ENCODE data around the gene LY9.

Gene LY9

DNA sequence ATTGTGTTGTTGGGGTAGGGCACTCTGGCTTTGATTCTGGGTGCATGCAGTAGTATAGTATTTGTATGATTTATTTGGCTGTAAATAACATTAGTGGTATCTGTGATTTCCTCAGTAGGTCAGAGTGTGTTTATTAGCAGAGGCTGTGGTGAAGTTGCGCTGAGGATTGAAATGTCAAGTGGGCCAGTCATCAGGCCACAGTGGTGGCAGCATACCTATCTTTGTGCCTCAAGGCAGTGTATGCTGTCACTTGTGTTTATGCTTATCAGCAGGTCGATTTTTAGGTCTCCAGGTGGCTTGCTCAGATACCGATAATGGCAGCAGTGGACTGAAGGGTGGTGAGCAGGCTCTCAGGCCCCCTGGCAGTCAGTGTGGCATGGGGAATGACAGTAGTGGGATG is 11.3 kb downstream of the LY9 start:
- DNase-seq (ENCODE audit: low spot score): no peak
- Histone ChIP-seq H3K4me3 (ENCODE audit: severe bottlenecking) (no peak overlapping the region), H3K36me3 (ENCODE audit: low read depth) (no peaks in the 10 kb centered on the region), H3K4me1 (ENCODE audit: insufficient read depth, poor library complexity, severe bottlenecking) (no peaks in the 10 kb centered on the region), H3K27ac (ENCODE audit: poor library complexity, severe bottlenecking) (no peak overlapping the region), H3K9me3 (ENCODE audit: severe bottlenecking) (no peaks in the 10 kb centered on the region), H3K27me3 (ENCODE audit: insufficient read depth, poor library complexity, severe bottlenecking) (no peaks in the 10 kb centered on the region)
- no peak for ATAC-seq (ENCODE audit: low read depth)
- TF ChIP-seq, protein P1, sequence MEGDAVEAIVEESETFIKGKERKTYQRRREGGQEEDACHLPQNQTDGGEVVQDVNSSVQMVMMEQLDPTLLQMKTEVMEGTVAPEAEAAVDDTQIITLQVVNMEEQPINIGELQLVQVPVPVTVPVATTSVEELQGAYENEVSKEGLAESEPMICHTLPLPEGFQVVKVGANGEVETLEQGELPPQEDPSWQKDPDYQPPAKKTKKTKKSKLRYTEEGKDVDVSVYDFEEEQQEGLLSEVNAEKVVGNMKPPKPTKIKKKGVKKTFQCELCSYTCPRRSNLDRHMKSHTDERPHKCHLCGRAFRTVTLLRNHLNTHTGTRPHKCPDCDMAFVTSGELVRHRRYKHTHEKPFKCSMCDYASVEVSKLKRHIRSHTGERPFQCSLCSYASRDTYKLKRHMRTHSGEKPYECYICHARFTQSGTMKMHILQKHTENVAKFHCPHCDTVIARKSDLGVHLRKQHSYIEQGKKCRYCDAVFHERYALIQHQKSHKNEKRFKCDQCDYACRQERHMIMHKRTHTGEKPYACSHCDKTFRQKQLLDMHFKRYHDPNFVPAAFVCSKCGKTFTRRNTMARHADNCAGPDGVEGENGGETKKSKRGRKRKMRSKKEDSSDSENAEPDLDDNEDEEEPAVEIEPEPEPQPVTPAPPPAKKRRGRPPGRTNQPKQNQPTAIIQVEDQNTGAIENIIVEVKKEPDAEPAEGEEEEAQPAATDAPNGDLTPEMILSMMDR (IDR thresholded peaks at IDR 0.05; ENCODE audit: poor library complexity, severe bottlenecking): no peak

- no peak for DNase-seq (ENCODE audit: low spot score)
- Histone ChIP-seq H3K4me1 (ENCODE audit: insufficient read depth, poor library complexity, severe bottlenecking) (no peaks in the 10 kb centered on the region), H3K9me3 (ENCODE audit: severe bottlenecking) (no peaks in the 10 kb centered on the region), H3K27me3 (ENCODE audit: insufficient read depth, poor library complexity, severe bottlenecking) (no peaks in the 10 kb centered on the region), H3K36me3 (ENCODE audit: low read depth) (no peaks in the 10 kb centered on the region), H3K4me3 (ENCODE audit: severe bottlenecking) (no peak overlapping the region), H3K27ac (ENCODE audit: poor library complexity, severe bottlenecking) (no peak overlapping the region)
- TF ChIP-seq, protein P1 (IDR thresholded peaks at IDR 0.05; ENCODE audit: poor library complexity, severe bottlenecking): no peak
- no peak for ATAC-seq (ENCODE audit: low read depth)
Observed at GRCh38 chr1:160807738-160808137, 11.8 kb downstream of the LY9 start.

- Histone ChIP-seq H3K9me3 (ENCODE audit: severe bottlenecking) (no peaks in the 10 kb centered on the region), H3K27ac (ENCODE audit: poor library complexity, severe bottlenecking) (no peak overlapping the region), H3K4me3 (ENCODE audit: severe bottlenecking) (no peak overlapping the region), H3K27me3 (ENCODE audit: insufficient read depth, poor library complexity, severe bottlenecking) (no peaks in the 10 kb centered on the region), H3K36me3 (ENCODE audit: low read depth) (no peaks in the 10 kb centered on the region), H3K4me1 (ENCODE audit: insufficient read depth, poor library complexity, severe bottlenecking) (peaks cover 4% of the 10 kb centered on the region)
- ATAC-seq (ENCODE audit: low read depth): no peak
- DNase-seq (ENCODE audit: low spot score): no peak
- TF ChIP-seq, protein P1 (IDR thresholded peaks at IDR 0.05; ENCODE audit: poor library complexity, severe bottlenecking): no peak
Observed at GRCh38 chr1:160808289-160808688, 12.3 kb downstream of the LY9 start.

GRCh38 chr1:160810486-160810885 is 14.5 kb downstream of the LY9 start:
- H3K36me3 ChIP-seq (ENCODE audit: low read depth): no peaks in the 10 kb centered on the region
- no peaks in the 10 kb centered on the region for H3K27me3 ChIP-seq (ENCODE audit: insufficient read depth, poor library complexity, severe bottlenecking)
- peaks cover 4% of the 10 kb centered on the region for H3K4me1 ChIP-seq (ENCODE audit: insufficient read depth, poor library complexity, severe bottlenecking)
- no peak overlapping the region for H3K4me3 ChIP-seq (ENCODE audit: severe bottlenecking)
- H3K27ac ChIP-seq (ENCODE audit: poor library complexity, severe bottlenecking): no peak overlapping the region
- ATAC-seq (ENCODE audit: low read depth) (no peak), DNase-seq (ENCODE audit: low spot score) (no peak)
- TF ChIP-seq, protein P1 (IDR thresholded peaks at IDR 0.05; ENCODE audit: poor library complexity, severe bottlenecking): no peak
- no peaks in the 10 kb centered on the region for H3K9me3 ChIP-seq (ENCODE audit: severe bottlenecking)

DNA sequence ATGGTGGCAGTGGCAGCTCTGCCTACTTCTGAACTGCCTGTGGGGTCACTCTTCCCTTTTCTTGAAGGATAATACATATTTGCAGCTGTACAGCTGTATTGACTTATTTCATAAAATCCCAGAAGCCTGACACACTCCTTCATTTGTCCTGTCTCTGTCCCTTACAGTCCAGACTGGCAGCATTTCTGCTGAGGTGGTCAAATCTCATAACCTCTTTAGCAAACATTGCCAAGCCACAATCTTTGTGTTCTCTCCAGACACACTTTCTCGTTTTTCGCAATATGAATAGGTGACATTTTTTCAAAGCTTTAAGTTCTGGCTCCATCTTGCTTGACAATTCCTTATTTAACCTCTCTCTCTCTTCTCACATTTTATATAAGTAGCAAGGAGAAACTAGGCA is 15.2 kb downstream of the LY9 start:
- Histone ChIP-seq H3K27me3 (ENCODE audit: insufficient read depth, poor library complexity, severe bottlenecking) (no peaks in the 10 kb centered on the region), H3K9me3 (ENCODE audit: severe bottlenecking) (no peaks in the 10 kb centered on the region), H3K27ac (ENCODE audit: poor library complexity, severe bottlenecking) (no peak overlapping the region), H3K4me1 (ENCODE audit: insufficient read depth, poor library complexity, severe bottlenecking) (peaks cover 4% of the 10 kb centered on the region), H3K36me3 (ENCODE audit: low read depth) (no peaks in the 10 kb centered on the region), H3K4me3 (ENCODE audit: severe bottlenecking) (no peak overlapping the region)
- TF ChIP-seq, protein P1 (IDR thresholded peaks at IDR 0.05; ENCODE audit: poor library complexity, severe bottlenecking): no peak
- no peak for ATAC-seq (ENCODE audit: low read depth)
- no peak for DNase-seq (ENCODE audit: low spot score)
